ENCODE measurements around the gene ZFP91. TPM values are rescaled to one million over a fixed set of nuclear protein-coding genes. Genes with fewer than 3 reads are reported as not detected.

ZFP91 gene
- total RNA-seq, 1 donor from 2014 or later = 27.7 TPM

- no peaks in the 10 kb centered on the region for H3K4me1 ChIP-seq (ENCODE audit: control insufficient read depth in 3 of 3, insufficient read depth in 3 of 3, low read length in 3 of 3)
- no peak overlapping the region for H3K4me3 ChIP-seq (ENCODE audit: low read length in 3 of 3)
- no peaks in the 10 kb centered on the region for H3K36me3 ChIP-seq (ENCODE audit: control insufficient read depth in 3 of 3, insufficient read depth in 3 of 3, low read length in 3 of 3)
- H3K9ac ChIP-seq (ENCODE audit: low read depth in 1 of 3, low read length in 3 of 3) = no peak overlapping the region
- H3K27me3 ChIP-seq (ENCODE audit: control insufficient read depth in 3 of 3, insufficient read depth in 3 of 3, low read length in 3 of 3) = no peaks in the 10 kb centered on the region
- H3K27ac ChIP-seq (ENCODE audit: low read depth, low read length) = no peak overlapping the region
- H3K9me3 ChIP-seq (ENCODE audit: control insufficient read depth in 3 of 3, low read length in 3 of 3) = no peaks in the 10 kb centered on the region
Measured at GRCh38 chr11:58639669-58640068, 60.8 kb downstream of the ZFP91 start.

- H3K9ac ChIP-seq (ENCODE audit: low read depth in 1 of 3, low read length in 3 of 3) = no peak overlapping the region
- H3K27me3 ChIP-seq (ENCODE audit: control insufficient read depth in 3 of 3, insufficient read depth in 3 of 3, low read length in 3 of 3) = no peaks in the 10 kb centered on the region
- H3K27ac ChIP-seq (ENCODE audit: low read depth, low read length) = peak overlapping the region; percentile 38
- no peaks in the 10 kb centered on the region for H3K4me1 ChIP-seq (ENCODE audit: control insufficient read depth in 3 of 3, insufficient read depth in 3 of 3, low read length in 3 of 3)
- no peaks in the 10 kb centered on the region for H3K36me3 ChIP-seq (ENCODE audit: control insufficient read depth in 3 of 3, insufficient read depth in 3 of 3, low read length in 3 of 3)
- H3K9me3 ChIP-seq (ENCODE audit: control insufficient read depth in 3 of 3, low read length in 3 of 3) = no peaks in the 10 kb centered on the region
- no peak overlapping the region for H3K4me3 ChIP-seq (ENCODE audit: low read length in 3 of 3)
Measured at GRCh38 chr11:58640386-58641023, 61.6 kb downstream of the ZFP91 start.

- no peaks in the 10 kb centered on the region for H3K36me3 ChIP-seq (ENCODE audit: control insufficient read depth in 3 of 3, insufficient read depth in 3 of 3, low read length in 3 of 3)
- no peak overlapping the region for H3K9ac ChIP-seq (ENCODE audit: low read depth in 1 of 3, low read length in 3 of 3)
- no peak overlapping the region for H3K27ac ChIP-seq (ENCODE audit: low read depth, low read length)
- H3K27me3 ChIP-seq (ENCODE audit: control insufficient read depth in 3 of 3, insufficient read depth in 3 of 3, low read length in 3 of 3) = no peaks in the 10 kb centered on the region
- no peaks in the 10 kb centered on the region for H3K9me3 ChIP-seq (ENCODE audit: control insufficient read depth in 3 of 3, low read length in 3 of 3)
- no peak overlapping the region for H3K4me3 ChIP-seq (ENCODE audit: low read length in 3 of 3)
- H3K4me1 ChIP-seq (ENCODE audit: control insufficient read depth in 3 of 3, insufficient read depth in 3 of 3, low read length in 3 of 3) = no peaks in the 10 kb centered on the region
Measured at GRCh38 chr11:58641341-58641740, 62.5 kb downstream of the ZFP91 start.

- Histone ChIP-seq H3K27me3 (ENCODE audit: control insufficient read depth in 3 of 3, insufficient read depth in 3 of 3, low read length in 3 of 3) (no peaks in the 10 kb centered on the region), H3K27ac (ENCODE audit: low read depth, low read length) (no peak overlapping the region), H3K9me3 (ENCODE audit: control insufficient read depth in 3 of 3, low read length in 3 of 3) (no peaks in the 10 kb centered on the region), H3K36me3 (ENCODE audit: control insufficient read depth in 3 of 3, insufficient read depth in 3 of 3, low read length in 3 of 3) (no peaks in the 10 kb centered on the region), H3K9ac (ENCODE audit: low read depth in 1 of 3, low read length in 3 of 3) (no peak overlapping the region), H3K4me3 (ENCODE audit: low read length in 3 of 3) (no peak overlapping the region), H3K4me1 (ENCODE audit: control insufficient read depth in 3 of 3, insufficient read depth in 3 of 3, low read length in 3 of 3) (no peaks in the 10 kb centered on the region)
Measured at GRCh38 chr11:58641803-58642581, 63.1 kb downstream of the ZFP91 start.

GRCh38 chr11:58645854-58646253 lies 67.0 kb downstream of the ZFP91 start:
- no peaks in the 10 kb centered on the region for H3K36me3 ChIP-seq (ENCODE audit: control insufficient read depth in 3 of 3, insufficient read depth in 3 of 3, low read length in 3 of 3)
- H3K9ac ChIP-seq (ENCODE audit: low read depth in 1 of 3, low read length in 3 of 3) = no peak overlapping the region
- no peak overlapping the region for H3K4me3 ChIP-seq (ENCODE audit: low read length in 3 of 3)
- H3K27me3 ChIP-seq (ENCODE audit: control insufficient read depth in 3 of 3, insufficient read depth in 3 of 3, low read length in 3 of 3) = no peaks in the 10 kb centered on the region
- no peaks in the 10 kb centered on the region for H3K4me1 ChIP-seq (ENCODE audit: control insufficient read depth in 3 of 3, insufficient read depth in 3 of 3, low read length in 3 of 3)
- H3K27ac ChIP-seq (ENCODE audit: low read depth, low read length) = no peak overlapping the region
- H3K9me3 ChIP-seq (ENCODE audit: control insufficient read depth in 3 of 3, low read length in 3 of 3) = no peaks in the 10 kb centered on the region

- Histone ChIP-seq H3K27ac (ENCODE audit: low read depth, low read length) (no peak overlapping the region), H3K36me3 (ENCODE audit: control insufficient read depth in 3 of 3, insufficient read depth in 3 of 3, low read length in 3 of 3) (no peaks in the 10 kb centered on the region), H3K4me3 (ENCODE audit: low read length in 3 of 3) (no peak overlapping the region), H3K9me3 (ENCODE audit: control insufficient read depth in 3 of 3, low read length in 3 of 3) (no peaks in the 10 kb centered on the region), H3K27me3 (ENCODE audit: control insufficient read depth in 3 of 3, insufficient read depth in 3 of 3, low read length in 3 of 3) (no peaks in the 10 kb centered on the region), H3K4me1 (ENCODE audit: control insufficient read depth in 3 of 3, insufficient read depth in 3 of 3, low read length in 3 of 3) (no peaks in the 10 kb centered on the region), H3K9ac (ENCODE audit: low read depth in 1 of 3, low read length in 3 of 3) (no peak overlapping the region)
Measured at GRCh38 chr11:58647141-58647699, 68.4 kb downstream of the ZFP91 start.

- no peaks in the 10 kb centered on the region for H3K36me3 ChIP-seq (ENCODE audit: control insufficient read depth in 3 of 3, insufficient read depth in 3 of 3, low read length in 3 of 3)
- no peak overlapping the region for H3K4me3 ChIP-seq (ENCODE audit: low read length in 3 of 3)
- H3K9ac ChIP-seq (ENCODE audit: low read depth in 1 of 3, low read length in 3 of 3) = no peak overlapping the region
- H3K9me3 ChIP-seq (ENCODE audit: control insufficient read depth in 3 of 3, low read length in 3 of 3) = no peaks in the 10 kb centered on the region
- no peak overlapping the region for H3K27ac ChIP-seq (ENCODE audit: low read depth, low read length)
- no peaks in the 10 kb centered on the region for H3K27me3 ChIP-seq (ENCODE audit: control insufficient read depth in 3 of 3, insufficient read depth in 3 of 3, low read length in 3 of 3)
- H3K4me1 ChIP-seq (ENCODE audit: control insufficient read depth in 3 of 3, insufficient read depth in 3 of 3, low read length in 3 of 3) = no peaks in the 10 kb centered on the region
Measured at GRCh38 chr11:58647866-58648265, 69.0 kb downstream of the ZFP91 start.

- no peak overlapping the region for H3K27ac ChIP-seq (ENCODE audit: low read depth, low read length)
- no peak overlapping the region for H3K4me3 ChIP-seq (ENCODE audit: low read length in 3 of 3)
- no peaks in the 10 kb centered on the region for H3K9me3 ChIP-seq (ENCODE audit: control insufficient read depth in 3 of 3, low read length in 3 of 3)
- H3K27me3 ChIP-seq (ENCODE audit: control insufficient read depth in 3 of 3, insufficient read depth in 3 of 3, low read length in 3 of 3) = no peaks in the 10 kb centered on the region
- H3K36me3 ChIP-seq (ENCODE audit: control insufficient read depth in 3 of 3, insufficient read depth in 3 of 3, low read length in 3 of 3) = no peaks in the 10 kb centered on the region
- H3K4me1 ChIP-seq (ENCODE audit: control insufficient read depth in 3 of 3, insufficient read depth in 3 of 3, low read length in 3 of 3) = peaks cover 0 to 3% (median 0%) of the 10 kb centered on the region in 3 donors
- no peak overlapping the region for H3K9ac ChIP-seq (ENCODE audit: low read depth in 1 of 3, low read length in 3 of 3)
Measured at GRCh38 chr11:58649623-58650022, 70.8 kb downstream of the ZFP91 start.

GRCh38 chr11:58650496-58650895 lies 71.6 kb downstream of the ZFP91 start:
- H3K27ac ChIP-seq (ENCODE audit: low read depth, low read length) = no peak overlapping the region
- no peaks in the 10 kb centered on the region for H3K9me3 ChIP-seq (ENCODE audit: control insufficient read depth in 3 of 3, low read length in 3 of 3)
- no peak overlapping the region for H3K9ac ChIP-seq (ENCODE audit: low read depth in 1 of 3, low read length in 3 of 3)
- no peak overlapping the region for H3K4me3 ChIP-seq (ENCODE audit: low read length in 3 of 3)
- no peaks in the 10 kb centered on the region for H3K36me3 ChIP-seq (ENCODE audit: control insufficient read depth in 3 of 3, insufficient read depth in 3 of 3, low read length in 3 of 3)
- no peaks in the 10 kb centered on the region for H3K27me3 ChIP-seq (ENCODE audit: control insufficient read depth in 3 of 3, insufficient read depth in 3 of 3, low read length in 3 of 3)
- H3K4me1 ChIP-seq (ENCODE audit: control insufficient read depth in 3 of 3, insufficient read depth in 3 of 3, low read length in 3 of 3) = peaks cover 0 to 3% (median 0%) of the 10 kb centered on the region in 3 donors

GRCh38 chr11:58652726-58653280 lies 73.9 kb downstream of the ZFP91 start:
- H3K4me1 ChIP-seq (ENCODE audit: control insufficient read depth in 3 of 3, insufficient read depth in 3 of 3, low read length in 3 of 3) = peaks cover 0 to 3% (median 0%) of the 10 kb centered on the region in 3 donors
- no peaks in the 10 kb centered on the region for H3K27me3 ChIP-seq (ENCODE audit: control insufficient read depth in 3 of 3, insufficient read depth in 3 of 3, low read length in 3 of 3)
- no peaks in the 10 kb centered on the region for H3K36me3 ChIP-seq (ENCODE audit: control insufficient read depth in 3 of 3, insufficient read depth in 3 of 3, low read length in 3 of 3)
- no peak overlapping the region for H3K4me3 ChIP-seq (ENCODE audit: low read length in 3 of 3)
- H3K9me3 ChIP-seq (ENCODE audit: control insufficient read depth in 3 of 3, low read length in 3 of 3) = no peaks in the 10 kb centered on the region
- H3K27ac ChIP-seq (ENCODE audit: low read depth, low read length) = no peak overlapping the region
- H3K9ac ChIP-seq (ENCODE audit: low read depth in 1 of 3, low read length in 3 of 3) = no peak overlapping the region

All from skeletal muscle tissue (tissue), 4 donors.